Mesendoderm (in vitro differentiated cells): ENCODE results near the gene EVX1.
A peak's percentile ranks its signal among the peaks of the same experiment; 100 is the strongest.

Experiments used
- DNase-seq: peaks from one replicate; pipeline ENCODE4 v3.0.0; 2013
- H2AK5ac ChIP-seq: 2 replicates; pipeline ENCODE4 v1.6.1; 2013; ENCODE audit warnings: low read length, inconsistent platforms
- H2BK120ac ChIP-seq: 2 replicates; pipeline ENCODE4 v1.6.1; 2013; ENCODE audit warnings: low read depth, mild to moderate bottlenecking, low read length, moderate library complexity, mixed read lengths
- H2BK15ac ChIP-seq: replicated peaks from 2 replicates; pipeline ENCODE4 v1.6.1; 2013; ENCODE audit warnings: low read depth, mild to moderate bottlenecking, moderate library complexity
- H2BK5ac ChIP-seq: 2 replicates; pipeline ENCODE4 v1.6.1; 2013; ENCODE audit warnings: low read length, inconsistent platforms
- H3K18ac ChIP-seq: 2 replicates; pipeline ENCODE4 v1.6.1; 2013; ENCODE audit warnings: mild to moderate bottlenecking, low read length, mixed read lengths
- H3K23ac ChIP-seq: one replicate; pipeline ENCODE4 v1.6.1; 2013; ENCODE audit warnings: low read length
- H3K27ac ChIP-seq: 2 replicates; pipeline ENCODE4 v1.5.1; 2013; ENCODE audit warnings: low read depth, mild to moderate bottlenecking, inconsistent platforms, low read length, moderate library complexity
- H3K27me3 ChIP-seq: 2 replicates; pipeline ENCODE4 v1.6.1; 2013; ENCODE audit warnings: low read length, control low read depth, mild to moderate bottlenecking, inconsistent platforms; ENCODE audit not compliant: insufficient read depth, poor library complexity
- H3K36me3 ChIP-seq: 2 replicates; pipeline ENCODE4 v1.6.1; 2013; ENCODE audit warnings: low read length, inconsistent platforms; ENCODE audit not compliant: control insufficient read depth, insufficient read depth
- H3K4ac ChIP-seq: one replicate; pipeline ENCODE4 v1.6.1; 2013; ENCODE audit warnings: low read depth, mild to moderate bottlenecking, low read length, moderate library complexity
- H3K4me1 ChIP-seq: 2 replicates; pipeline ENCODE4 v1.6.1; 2013; ENCODE audit warnings: low read depth, low read length, inconsistent platforms; ENCODE audit not compliant: control insufficient read depth
- H3K4me2 ChIP-seq: 2 replicates; pipeline ENCODE4 v1.6.1; 2013; ENCODE audit warnings: low read length
- H3K4me3 ChIP-seq: 2 replicates; pipeline ENCODE4 v1.5.1; 2013; ENCODE audit warnings: mild to moderate bottlenecking, low read length
- H3K56ac ChIP-seq: one replicate; pipeline ENCODE4 v1.6.1; 2013; ENCODE audit warnings: low read length
- H3K79me1 ChIP-seq: 2 replicates; pipeline ENCODE4 v1.6.1; 2013; ENCODE audit warnings: low read length, inconsistent platforms
- H3K79me2 ChIP-seq: 2 replicates; pipeline ENCODE4 v1.6.1; 2013; ENCODE audit warnings: mild to moderate bottlenecking, low read length; ENCODE audit not compliant: control insufficient read depth, insufficient read depth
- H3K9ac ChIP-seq: 2 replicates; pipeline ENCODE4 v1.6.1; 2013; ENCODE audit warnings: low read length, inconsistent platforms
- H4K5ac ChIP-seq: one replicate; pipeline ENCODE4 v1.6.1; 2013; ENCODE audit warnings: low read length
- H4K8ac ChIP-seq: one replicate; pipeline ENCODE4 v1.6.1; 2013; ENCODE audit warnings: low read depth, mild to moderate bottlenecking, control low read depth, low read length, moderate library complexity
- WGBS: extraction: QIAGEN DNeasy Blood & Tissue Kit; methylation state at CpG from one replicate; pipeline ENCODE4 v1.1.7; 2013; ENCODE audit warnings: low lambda C conversion rate, missing lambda C conversion rate; ENCODE audit not compliant: insufficient coverage; ENCODE audit errors: extremely low coverage; 5-methylcytosine and 5-hydroxymethylcytosine counted together

EVX1 gene

DNA sequence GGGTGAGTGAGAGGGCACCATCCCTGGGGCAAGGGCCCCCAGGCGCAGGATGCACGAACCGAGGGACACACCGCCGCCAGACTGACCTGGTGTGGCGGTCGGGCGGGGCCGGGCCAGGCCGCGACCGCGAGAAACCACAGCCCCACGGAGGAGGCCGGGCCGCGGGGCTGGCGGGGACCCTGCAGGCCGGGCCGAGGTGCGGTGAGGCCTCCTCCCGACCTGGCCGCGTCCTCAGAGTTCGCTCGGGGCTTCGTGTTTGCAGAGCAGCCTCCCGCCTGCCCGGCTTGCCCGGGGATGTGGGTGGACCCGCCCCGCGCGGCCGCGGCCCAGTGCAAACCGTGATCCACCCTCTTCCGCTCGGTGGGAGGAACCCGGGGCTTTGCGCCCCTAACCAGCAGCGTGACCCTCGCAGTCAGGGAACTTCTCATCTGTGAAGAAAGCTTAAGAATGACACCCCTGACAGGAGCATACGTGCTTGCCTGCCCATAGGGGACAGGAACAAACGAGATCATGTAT is 22.1 kb upstream of the EVX1 start:
- no peaks in the 10 kb centered on the region for H3K79me1 ChIP-seq
- H3K4me1 ChIP-seq, result no peaks in the 10 kb centered on the region
- H2BK120ac ChIP-seq, result no peak overlapping the region
- H3K18ac ChIP-seq, result no peak overlapping the region
- H3K27me3 ChIP-seq, result peaks cover 35% of the 10 kb centered on the region
- no peak overlapping the region for H4K5ac ChIP-seq
- no peak overlapping the region for H2AK5ac ChIP-seq
- no peak overlapping the region for H3K4me3 ChIP-seq
- H4K8ac ChIP-seq, result no peak overlapping the region
- H3K4ac ChIP-seq, result no peak overlapping the region
- H3K4me2 ChIP-seq, result no peak overlapping the region
- H2BK15ac ChIP-seq, result no peak overlapping the region
- no peak overlapping the region for H3K27ac ChIP-seq
- no peaks in the 10 kb centered on the region for H3K36me3 ChIP-seq
- no peak for DNase-seq
- H3K56ac ChIP-seq, result peak overlapping the region; percentile 44
- H3K9ac ChIP-seq, result no peak overlapping the region
- WGBS, result no CpG with 5 or more reads among the region's 45 CpGs
- H3K79me2 ChIP-seq, result no peaks in the 10 kb centered on the region
- H2BK5ac ChIP-seq, result no peak overlapping the region
- H3K23ac ChIP-seq, result no peak overlapping the region

GRCh38 chr7:27221201-27221797 is 21.3 kb upstream of the EVX1 start:
- Histone ChIP-seq H3K27me3 (peaks cover 37% of the 10 kb centered on the region), H4K8ac (no peak overlapping the region), H2BK120ac (no peak overlapping the region), H2AK5ac (no peak overlapping the region), H4K5ac (no peak overlapping the region), H3K79me1 (no peaks in the 10 kb centered on the region), H3K23ac (no peak overlapping the region), H3K56ac (no peak overlapping the region), H3K9ac (no peak overlapping the region), H3K4me1 (no peaks in the 10 kb centered on the region), H3K79me2 (no peaks in the 10 kb centered on the region), H3K4ac (no peak overlapping the region), H2BK15ac (no peak overlapping the region), H3K4me2 (no peak overlapping the region), H3K18ac (no peak overlapping the region), H3K4me3 (no peak overlapping the region), H2BK5ac (no peak overlapping the region), H3K36me3 (no peaks in the 10 kb centered on the region), H3K27ac (no peak overlapping the region)
- no CpG with 5 or more reads among the region's 3 CpGs for WGBS
- DNase-seq, result no peak

DNA sequence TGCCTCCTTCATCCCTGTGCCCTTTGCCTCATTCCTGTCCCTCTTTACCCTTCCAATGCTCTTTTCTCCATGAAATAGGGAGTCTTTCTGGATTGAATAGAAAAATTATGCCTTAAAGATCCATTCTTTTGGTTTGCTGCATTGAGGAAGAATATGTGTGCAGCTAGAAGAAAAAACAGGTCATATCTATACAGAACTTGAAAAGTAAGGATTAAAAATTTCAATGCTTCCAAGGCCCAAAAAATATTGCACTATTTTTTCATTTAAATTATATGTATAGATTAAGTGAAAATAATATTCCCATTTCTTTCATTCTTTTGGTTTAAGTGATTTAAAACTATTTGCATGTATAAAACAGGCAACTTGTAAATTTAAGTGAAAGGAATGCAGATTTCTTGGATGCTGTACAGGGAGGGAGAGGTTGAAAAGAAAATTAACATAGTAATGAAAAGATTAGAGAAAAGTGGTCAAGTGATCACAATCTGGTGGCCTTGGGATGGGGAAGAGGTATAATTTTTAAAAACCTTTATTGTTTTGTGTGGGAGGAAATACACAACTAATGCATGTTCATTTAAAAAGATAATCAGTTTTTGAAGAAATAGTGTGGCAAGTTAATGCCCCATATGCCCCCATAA is 18.5 kb upstream of the EVX1 start:
- Histone ChIP-seq H3K4me3 (no peak overlapping the region), H3K9ac (no peak overlapping the region), H3K18ac (no peak overlapping the region), H3K4ac (no peak overlapping the region), H3K4me1 (no peaks in the 10 kb centered on the region), H3K27me3 (peaks cover 43% of the 10 kb centered on the region), H2BK120ac (no peak overlapping the region), H2BK5ac (no peak overlapping the region), H3K4me2 (no peak overlapping the region), H3K27ac (no peak overlapping the region), H3K79me2 (no peaks in the 10 kb centered on the region), H2AK5ac (no peak overlapping the region), H3K36me3 (no peaks in the 10 kb centered on the region), H3K23ac (no peak overlapping the region), H4K5ac (no peak overlapping the region), H2BK15ac (no peak overlapping the region), H4K8ac (no peak overlapping the region), H3K56ac (no peak overlapping the region), H3K79me1 (no peaks in the 10 kb centered on the region)
- no peak for DNase-seq

DNA sequence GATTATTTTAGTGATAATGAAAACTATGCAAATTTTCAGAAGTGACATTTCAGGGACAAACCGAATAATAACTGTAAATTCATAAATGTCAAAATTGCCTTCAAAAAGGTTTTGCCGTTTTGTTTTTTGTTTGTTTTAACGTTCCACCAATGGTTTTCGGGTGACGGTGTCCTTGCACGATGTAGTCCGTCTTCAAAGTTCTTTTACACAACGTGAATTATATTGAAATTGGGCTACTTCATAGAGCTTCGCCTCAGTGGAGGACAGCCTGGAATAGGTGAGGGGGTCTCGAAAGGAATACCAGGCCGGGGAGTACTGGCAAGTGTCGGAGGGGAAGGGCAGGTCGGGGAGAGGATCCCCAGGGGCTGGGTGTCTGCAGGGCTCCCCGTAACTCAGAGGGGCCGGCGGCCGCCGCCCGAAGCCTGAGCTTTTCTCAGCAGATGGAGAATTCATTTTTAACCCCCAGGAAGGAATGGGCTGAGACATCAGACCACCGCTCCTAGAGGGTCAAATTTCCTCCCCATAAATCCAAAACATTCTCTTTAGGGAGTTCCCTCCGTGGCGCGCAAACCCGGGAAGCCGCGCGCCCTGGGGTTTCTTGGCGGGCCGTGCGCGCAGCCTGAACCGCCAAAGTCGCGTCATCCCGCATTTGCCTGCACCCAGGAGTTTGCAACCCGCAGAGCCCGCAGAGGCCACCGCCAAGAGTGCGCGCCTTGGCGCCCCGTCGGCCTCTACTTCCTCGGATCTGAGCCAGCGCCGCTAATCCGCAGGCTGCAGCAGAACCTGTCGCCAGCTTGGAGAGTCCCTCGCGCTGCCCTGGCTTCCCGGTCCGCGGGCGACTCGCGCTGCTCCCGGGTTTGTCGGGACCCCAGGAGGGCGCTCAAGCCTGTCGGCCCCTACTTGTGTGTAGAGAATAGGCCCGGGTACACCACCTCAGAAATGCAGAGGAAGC is 17.3 kb upstream of the EVX1 start:
- H3K18ac ChIP-seq, result no peak overlapping the region
- H2BK15ac ChIP-seq, result no peak overlapping the region
- H3K36me3 ChIP-seq, result no peaks in the 10 kb centered on the region
- H3K23ac ChIP-seq, result no peak overlapping the region
- peak overlapping the region; percentile 42 for H3K4me2 ChIP-seq
- no peak overlapping the region for H3K27ac ChIP-seq
- H4K8ac ChIP-seq, result no peak overlapping the region
- no peaks in the 10 kb centered on the region for H3K79me2 ChIP-seq
- H3K79me1 ChIP-seq, result no peaks in the 10 kb centered on the region
- H3K4me1 ChIP-seq, result no peaks in the 10 kb centered on the region
- H3K27me3 ChIP-seq, result peaks cover 41% of the 10 kb centered on the region
- WGBS, result no CpG with 5 or more reads among the region's 61 CpGs
- no peak overlapping the region for H3K4ac ChIP-seq
- H3K4me3 ChIP-seq, result no peak overlapping the region
- no peak overlapping the region for H2BK5ac ChIP-seq
- H2AK5ac ChIP-seq, result no peak overlapping the region
- peak overlapping the region; percentile 36 for H3K56ac ChIP-seq
- peak overlapping the region; percentile 26 for H3K9ac ChIP-seq
- no peak for DNase-seq
- no peak overlapping the region for H2BK120ac ChIP-seq
- H4K5ac ChIP-seq, result no peak overlapping the region

DNA sequence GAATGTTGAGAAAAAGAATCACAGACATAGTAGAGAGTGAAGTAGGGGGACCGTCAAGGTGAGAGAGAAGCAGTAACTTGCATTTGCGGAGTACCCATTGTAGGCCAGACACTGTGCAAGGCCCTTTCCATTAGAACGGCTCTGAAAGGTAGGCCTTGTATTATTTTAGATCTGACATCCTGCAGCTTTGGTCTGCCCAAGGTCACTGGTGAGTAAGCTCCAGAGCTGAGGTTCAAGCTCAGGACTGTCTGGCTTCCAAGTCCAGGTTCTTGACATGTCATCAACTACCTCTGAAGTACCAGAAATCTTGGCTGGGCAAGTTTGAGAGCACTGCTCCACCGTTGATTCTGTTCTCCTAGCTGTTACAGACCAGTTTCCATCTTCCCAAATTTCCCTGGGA is 13.2 kb upstream of the EVX1 start:
- Histone ChIP-seq H3K79me2 (no peaks in the 10 kb centered on the region), H2BK5ac (no peak overlapping the region), H3K4me1 (no peaks in the 10 kb centered on the region), H3K27me3 (peaks cover 21% of the 10 kb centered on the region), H2BK15ac (no peak overlapping the region), H3K9ac (no peak overlapping the region), H2BK120ac (no peak overlapping the region), H4K8ac (no peak overlapping the region), H3K27ac (no peak overlapping the region), H3K79me1 (no peaks in the 10 kb centered on the region), H3K36me3 (no peaks in the 10 kb centered on the region), H3K4me2 (no peak overlapping the region), H3K23ac (no peak overlapping the region), H2AK5ac (no peak overlapping the region), H3K4me3 (no peak overlapping the region), H4K5ac (no peak overlapping the region), H3K56ac (no peak overlapping the region), H3K4ac (no peak overlapping the region), H3K18ac (no peak overlapping the region)
- DNase-seq, result no peak
- no CpG with 5 or more reads among the region's 4 CpGs for WGBS
